ENCODE results near the gene MYMX. TPM values are rescaled to one million over a fixed set of nuclear protein-coding genes. Genes with fewer than 3 reads are reported as not detected.

Gene MYMX
- total and polyA plus RNA-seq, 2 of the 13 experiments (the other 11 are each of a cell fraction or from before 2014, with no cell fraction given): not detected

DNA sequence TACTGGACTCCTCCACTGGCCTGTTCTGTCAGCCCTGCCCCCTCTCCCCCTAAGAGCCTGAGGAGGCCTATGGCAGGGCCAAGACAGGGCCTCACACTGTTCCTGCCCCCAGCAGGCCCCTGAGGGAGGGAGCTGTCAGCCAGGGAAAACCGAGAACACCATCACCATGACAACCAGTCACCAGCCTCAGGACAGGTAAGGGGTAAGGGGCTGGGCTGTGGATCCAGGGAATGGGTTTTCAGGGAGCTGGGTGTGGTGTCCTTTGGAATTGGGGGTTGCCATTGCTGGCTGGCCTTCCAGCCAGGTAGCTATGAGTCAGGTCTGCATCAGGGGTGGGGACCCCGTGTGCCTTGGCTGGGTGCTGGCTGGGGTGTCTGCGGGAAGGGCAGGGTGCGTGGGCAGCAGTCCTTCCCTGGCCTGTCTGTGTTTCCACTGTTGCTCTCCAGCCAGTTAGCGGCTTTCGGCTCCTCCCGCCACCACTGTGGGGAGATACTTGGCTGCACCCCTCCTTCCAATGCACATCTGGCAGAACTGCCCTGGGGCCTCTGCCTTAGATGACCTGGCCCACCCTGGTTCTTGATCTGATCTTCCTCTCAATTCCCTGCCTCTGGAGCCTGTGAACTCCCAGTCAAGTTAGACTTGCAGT lies 10.5 kb downstream of the MYMX start:
- Histone ChIP-seq H3K79me2 (ENCODE audit: insufficient read depth, low read length) (peaks cover 17% of the 10 kb centered on the region), H2AFZ (ENCODE audit: low read length) (no peak overlapping the region), H3K9me3 (ENCODE audit: low read length) (no peaks in the 10 kb centered on the region), H4K20me1 (ENCODE audit: insufficient read depth, low read length) (no peaks in the 10 kb centered on the region), H3K9ac (ENCODE audit: insufficient read depth, low read depth, low read length) (no peak overlapping the region), H3K27ac (ENCODE audit: extremely low read length, insufficient read depth, low read length) (no peak overlapping the region), H3K4me1 (ENCODE audit: insufficient read depth, low read length) (peaks cover 58% of the 10 kb centered on the region), H3K27me3 (ENCODE audit: control insufficient read depth in 1 of 2, insufficient read depth in 2 of 2, low read length in 2 of 2) (0 out of 5 replicates have a peak, but pooled peaks cover 0 to 1% of the 10 kb centered on the region in 2 experiments), H3K36me3 (replicated peaks in 1 of 2; ENCODE audit: control insufficient read depth in 1 of 2, insufficient read depth in 2 of 2, low read length in 2 of 2) (peaks cover 11 to 17% of the 10 kb centered on the region in 2 experiments), H3K4me2 (ENCODE audit: low read depth, low read length) (no peak overlapping the region), H3K4me3 (replicated peaks in 1 of 3; ENCODE audit: insufficient read depth in 1 of 3, low read depth in 2 of 3, low read length in 3 of 3) (no peak overlapping the region)
- ATAC-seq (no peak), DNase-seq (ENCODE audit: low spot score) (no peak), FAIRE-seq (no peak)
- in situ Hi-C loops (cut with HindIII; ENCODE audit: extremely low pct_ligation_motif_present, low pct_unique_long_range_greater_than_20kb): no loop called here
- TF ChIP-seq ZBTB33 (CRISPR knock-in tag; IDR thresholded peaks at IDR 0.05): peak; percentile 98
- no peak for TF ChIP-seq TFE3 (CRISPR knock-in tag; IDR thresholded peaks at IDR 0.05)
- BruUV-seq (replicated peaks): no TSS peak
- POLR2A ChIA-PET: interaction anchor here (1.5 kb wide), 1 partner anchor 20 kb away, joined by 5 read pairs; the partner anchor contains the start of gene HSP90AB1
- intact Hi-C loops (cut with micrococcal nuclease; ENCODE audit: unreplicated experiment): no loop called here
- CTCF ChIA-PET (ENCODE audit: low intra/inter-chr PET ratio, low total read pairs): no interaction called here
- 88% methylated on average over 7 of the region's 7 CpGs for WGBS (ENCODE audit: low lambda C conversion rate)

DNA sequence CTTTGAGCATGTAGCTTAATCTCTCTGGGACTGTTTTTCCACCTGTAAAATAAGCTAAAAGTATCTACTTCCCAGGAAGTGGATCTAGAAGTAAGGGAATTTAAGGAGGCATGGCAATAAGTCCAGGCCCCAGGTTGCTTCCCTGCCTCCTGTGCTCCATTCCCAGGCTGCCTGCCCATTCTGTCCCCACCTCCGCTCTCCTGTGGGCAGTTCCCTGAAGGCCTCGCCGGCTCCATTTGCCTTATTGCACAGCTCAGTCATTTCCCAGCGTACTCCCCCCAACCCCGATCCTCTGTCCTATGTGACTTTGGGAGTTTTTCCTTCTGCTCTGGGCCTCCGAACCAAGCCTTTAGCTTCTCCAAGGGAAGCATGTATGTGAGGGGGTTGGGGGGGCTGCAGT lies 11.3 kb downstream of the MYMX start:
- Histone ChIP-seq H3K27ac (ENCODE audit: extremely low read length, insufficient read depth, low read length) (peak overlapping the region; percentile 36), H3K9me3 (ENCODE audit: low read length) (no peaks in the 10 kb centered on the region), H2AFZ (ENCODE audit: low read length) (no peak overlapping the region), H4K20me1 (ENCODE audit: insufficient read depth, low read length) (no peaks in the 10 kb centered on the region), H3K79me2 (ENCODE audit: insufficient read depth, low read length) (peaks cover 17% of the 10 kb centered on the region), H3K36me3 (replicated peaks in 1 of 2; ENCODE audit: control insufficient read depth in 1 of 2, insufficient read depth in 2 of 2, low read length in 2 of 2) (peaks cover 11 to 19% of the 10 kb centered on the region in 2 experiments), H3K4me1 (ENCODE audit: insufficient read depth, low read length) (peaks cover 50% of the 10 kb centered on the region), H3K9ac (ENCODE audit: insufficient read depth, low read depth, low read length) (no peak overlapping the region), H3K4me2 (ENCODE audit: low read depth, low read length) (no peak overlapping the region), H3K4me3 (replicated peaks in 1 of 3; ENCODE audit: insufficient read depth in 1 of 3, low read depth in 2 of 3, low read length in 3 of 3) (no peak overlapping the region), H3K27me3 (ENCODE audit: control insufficient read depth in 1 of 2, insufficient read depth in 2 of 2, low read length in 2 of 2) (0 out of 5 replicates have a peak, but pooled peaks cover 0 to 1% of the 10 kb centered on the region in 2 experiments)
- ATAC-seq: no peak
- TF ChIP-seq CC2D1A (CRISPR knock-in tag; IDR thresholded peaks at IDR 0.05): no peak
- TF ChIP-seq ARNT (IDR thresholded peaks at IDR 0.05): no peak
- no TSS peak for BruUV-seq (replicated peaks)
- intact Hi-C loops (cut with micrococcal nuclease; ENCODE audit: unreplicated experiment): no loop called here
- CTCF ChIA-PET (ENCODE audit: low intra/inter-chr PET ratio, low total read pairs): no interaction called here
- 93% methylated on average over 6 of the region's 6 CpGs for WGBS (ENCODE audit: low lambda C conversion rate)
- DNase-seq (ENCODE audit: low spot score): no peak
- in situ Hi-C loops (cut with HindIII; ENCODE audit: extremely low pct_ligation_motif_present, low pct_unique_long_range_greater_than_20kb): no loop called here
- POLR2A ChIA-PET: interaction anchor here (1.5 kb wide), 1 partner anchor 19 kb away, joined by 5 read pairs; the partner anchor contains the start of gene HSP90AB1
- FAIRE-seq: no peak
